ENCODE results near the gene CYP17A1. TPM values are rescaled to one million over a fixed set of nuclear protein-coding genes. Genes with fewer than 3 reads are reported as not detected.

CYP17A1 gene
- total and polyA plus RNA-seq, 10 of the 15 experiments (the other 5 are each of a cell fraction or from before 2014, with no cell fraction given) = 2.1 TPM; not detected in 9

DNA sequence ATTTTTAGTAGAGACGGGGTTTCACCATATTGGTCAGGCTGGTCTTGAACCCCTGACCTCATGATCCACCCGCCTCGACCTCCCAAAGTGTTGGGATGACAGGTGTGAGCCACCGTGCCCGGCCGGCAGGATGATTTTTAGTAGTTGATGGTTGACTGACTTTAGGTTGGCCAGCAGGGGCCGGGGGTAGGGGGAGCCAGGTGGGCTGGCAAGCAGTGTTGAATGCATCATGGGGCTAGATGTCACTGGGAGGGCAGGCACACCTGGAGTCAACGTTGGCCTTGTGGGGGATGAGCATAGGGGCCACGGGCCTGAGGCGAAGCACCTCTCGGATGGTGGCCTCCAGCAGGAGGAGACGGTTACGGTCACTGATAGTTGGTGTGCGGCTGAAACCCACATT lies 5.0 kb downstream of the CYP17A1 start:
- H3K9me3 ChIP-seq (replicated peaks; ENCODE audit: control insufficient read depth, insufficient read depth, low read length) = no peaks in the 10 kb centered on the region; the same call in 2 of the 3 replicates
- RAD21 ChIA-PET (ENCODE audit: unreplicated experiment) = interaction anchor here (0.9 to 3.3 kb wide), 2 partner anchors 13 to 70 kb away, joined by 3 to 18 read pairs; no protein-coding TSS in a partner anchor
- H3K79me2 ChIP-seq (ENCODE audit: control insufficient read depth, insufficient read depth, low read length) = no peaks in the 10 kb centered on the region
- no peak overlapping the region for H3K4me2 ChIP-seq (ENCODE audit: control insufficient read depth, insufficient read depth)
- H3K4me1 ChIP-seq (ENCODE audit: control insufficient read depth, insufficient read depth, low read length) = no peaks in the 10 kb centered on the region
- H3K27ac ChIP-seq (ENCODE audit: control insufficient read depth, insufficient read depth) = no peak overlapping the region
- no peak for DNase-seq (ENCODE audit: low read depth, low spot score)
- TF ChIP-seq, protein P1, sequence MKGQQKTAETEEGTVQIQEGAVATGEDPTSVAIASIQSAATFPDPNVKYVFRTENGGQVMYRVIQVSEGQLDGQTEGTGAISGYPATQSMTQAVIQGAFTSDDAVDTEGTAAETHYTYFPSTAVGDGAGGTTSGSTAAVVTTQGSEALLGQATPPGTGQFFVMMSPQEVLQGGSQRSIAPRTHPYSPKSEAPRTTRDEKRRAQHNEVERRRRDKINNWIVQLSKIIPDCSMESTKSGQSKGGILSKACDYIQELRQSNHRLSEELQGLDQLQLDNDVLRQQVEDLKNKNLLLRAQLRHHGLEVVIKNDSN (IDR thresholded peaks at IDR 0.05; ENCODE audit: borderline replicate concordance, extremely low read length, insufficient read depth, low read depth, low read length) = no peak
- TF ChIP-seq KAT2A (conservative IDR thresholded peaks at IDR 0.05; ENCODE audit: control insufficient read depth, low read depth, low read length) (no peak), FOXK2 (IDR thresholded peaks at IDR 0.05) (no peak), TARDBP (IDR thresholded peaks at IDR 0.05; ENCODE audit: borderline replicate concordance) (no peak), ATF7 (IDR thresholded peaks at IDR 0.05; ENCODE audit: low read depth) (no peak), SREBF2 (IDR thresholded peaks at IDR 0.05; ENCODE audit: low read length) (no peak), SPI1 (IDR thresholded peaks at IDR 0.05; ENCODE audit: borderline replicate concordance, insufficient read depth, low read depth, low read length) (no peak), CREM (IDR thresholded peaks at IDR 0.05; ENCODE audit: low read depth) (no peak), SMAD1 (IDR thresholded peaks at IDR 0.05; ENCODE audit: low read depth, partially characterized antibody) (no peak), HDAC6 (IDR thresholded peaks at IDR 0.05; ENCODE audit: unreplicated experiment) (no peak), MTA2 (IDR thresholded peaks at IDR 0.05; ENCODE audit: low read depth) (no peak), EED (IDR thresholded peaks at IDR 0.05; ENCODE audit: low read depth) (no peak), MTA3 (IDR thresholded peaks at IDR 0.05; ENCODE audit: borderline replicate concordance, low read length) (no peak), RAD21 (IDR thresholded peaks at IDR 0.05; ENCODE audit: insufficient read depth, low read depth, low read length) (no peak), FOS (IDR thresholded peaks at IDR 0.05; ENCODE audit: borderline replicate concordance, extremely low read depth, insufficient read length) (no peak)
- TF ChIP-seq, protein P2, sequence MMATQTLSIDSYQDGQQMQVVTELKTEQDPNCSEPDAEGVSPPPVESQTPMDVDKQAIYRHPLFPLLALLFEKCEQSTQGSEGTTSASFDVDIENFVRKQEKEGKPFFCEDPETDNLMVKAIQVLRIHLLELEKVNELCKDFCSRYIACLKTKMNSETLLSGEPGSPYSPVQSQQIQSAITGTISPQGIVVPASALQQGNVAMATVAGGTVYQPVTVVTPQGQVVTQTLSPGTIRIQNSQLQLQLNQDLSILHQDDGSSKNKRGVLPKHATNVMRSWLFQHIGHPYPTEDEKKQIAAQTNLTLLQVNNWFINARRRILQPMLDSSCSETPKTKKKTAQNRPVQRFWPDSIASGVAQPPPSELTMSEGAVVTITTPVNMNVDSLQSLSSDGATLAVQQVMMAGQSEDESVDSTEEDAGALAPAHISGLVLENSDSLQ (IDR thresholded peaks at IDR 0.05) = no peak
- TF ChIP-seq, protein P3, sequence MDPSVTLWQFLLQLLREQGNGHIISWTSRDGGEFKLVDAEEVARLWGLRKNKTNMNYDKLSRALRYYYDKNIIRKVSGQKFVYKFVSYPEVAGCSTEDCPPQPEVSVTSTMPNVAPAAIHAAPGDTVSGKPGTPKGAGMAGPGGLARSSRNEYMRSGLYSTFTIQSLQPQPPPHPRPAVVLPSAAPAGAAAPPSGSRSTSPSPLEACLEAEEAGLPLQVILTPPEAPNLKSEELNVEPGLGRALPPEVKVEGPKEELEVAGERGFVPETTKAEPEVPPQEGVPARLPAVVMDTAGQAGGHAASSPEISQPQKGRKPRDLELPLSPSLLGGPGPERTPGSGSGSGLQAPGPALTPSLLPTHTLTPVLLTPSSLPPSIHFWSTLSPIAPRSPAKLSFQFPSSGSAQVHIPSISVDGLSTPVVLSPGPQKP (IDR thresholded peaks at IDR 0.05; ENCODE audit: low read depth, low read length) = no peak
- no peak overlapping the region for H3K4me3 ChIP-seq
- FAIRE-seq = no peak
- ATAC-seq = no peak
- H3K36me3 ChIP-seq (ENCODE audit: control insufficient read depth in 2 of 2, insufficient read depth in 2 of 2, low read length in 1 of 2) = no peaks in the 10 kb centered on the region
- SMC1A ChIA-PET (ENCODE audit: uncharacterized antibody, unreplicated experiment) = interaction anchor here (7.1 kb wide), 1 partner anchor 70 kb away, joined by 65 read pairs; no protein-coding TSS in a partner anchor
- H3K9ac ChIP-seq (ENCODE audit: control insufficient read depth, insufficient read depth, low read length) = no peak overlapping the region
- WGBS (ENCODE audit: insufficient coverage, insufficient replicate concordance, low lambda C conversion rate, missing lambda C conversion rate) = 54% methylated on average over 14 of the region's 14 CpGs
- no peaks in the 10 kb centered on the region for H4K20me1 ChIP-seq (ENCODE audit: control insufficient read depth, insufficient read depth)
- POLR2A ChIA-PET = no interaction called here
- no peak overlapping the region for H2AFZ ChIP-seq (ENCODE audit: control insufficient read depth, low read depth, low read length)
- 0 out of 4 replicates have a peak, but pooled peaks cover 0 to 2% of the 10 kb centered on the region in 2 experiments for H3K27me3 ChIP-seq (replicated peaks in 1 of 2; ENCODE audit: control insufficient read depth in 2 of 2, insufficient read depth in 2 of 2, low read length in 1 of 2)
- CTCF ChIA-PET = interaction anchor here (7.1 kb wide), 1 partner anchor 70 kb away, joined by 88 read pairs; no protein-coding TSS in a partner anchor
- BruUV-seq (replicated peaks) = no TSS peak
- in situ Hi-C loops (cut with MboI) = loop anchor here (5.0 to 10.0 kb wide), 2 partner anchors 73 to 235 kb away; no protein-coding TSS in a partner anchor
- intact Hi-C loops (cut with micrococcal nuclease; ENCODE audit: unreplicated experiment) = no loop called here

Measured in GM12878 (cell line).